Upper lobe of right lung (tissue), 1 donor: ENCODE results near the gene MLXIP. TPM values are rescaled to one million over a fixed set of nuclear protein-coding genes. Genes with fewer than 3 reads are reported as not detected.

ENCODE experiments used
- ATAC-seq: fragments of 200-7000 bp; cut with Tn5 transposase; one replicate; pipeline ENCODE4 v1.9.1; 2020; ENCODE audit warnings: mild to moderate bottlenecking, moderate library complexity
- DNase-seq: peaks from one replicate; pipeline ENCODE4 v3.0.0-alpha.2; 2020
- H3K27ac ChIP-seq: fragments of 200-600 bp; one replicate; pipeline ENCODE4 v1.8.0; 2022
- H3K27me3 ChIP-seq: fragments of 200-600 bp; one replicate; pipeline ENCODE4 v1.8.0; 2022; ENCODE audit warnings: mild to moderate bottlenecking
- H3K36me3 ChIP-seq: fragments of 200-600 bp; one replicate; pipeline ENCODE4 v1.8.0; 2022
- H3K4me1 ChIP-seq: fragments of 200-600 bp; one replicate; pipeline ENCODE4 v1.8.0; 2022
- H3K4me3 ChIP-seq: fragments of 200-600 bp; one replicate; pipeline ENCODE4 v1.8.0; 2022; ENCODE audit warnings: mild to moderate bottlenecking
- H3K9me3 ChIP-seq: fragments of 200-600 bp; one replicate; pipeline ENCODE4 v1.8.0; 2022
- CTCF ChIP-seq: fragments of 200-600 bp; IDR thresholded peaks from one replicate; pipeline ENCODE4 v1.8.0; 2022; ENCODE audit warnings: antibody characterized with exemption
- intact Hi-C: fragments of 100-400 bp; cut with DNase I; formaldehyde crosslinking; loops from one replicate; pipeline ENCODE4 v1.11.0; 2022
- total RNA-seq: library from RNA; stranded (reverse); fragmentation: NEBNext Ultra II Directional; extraction: Animal tissue kit (Norgen Biotek cat#: 25700); gene quantifications from one replicate; pipeline ENCODE4 v1.2.1, GENCODE V29; 2021
- donor health status: DM: no; HTN: yes; CAD: no; lungs with severe emphysema.

The MLXIP gene
- total RNA-seq, 1 donor from 2014 or later = 57.4 TPM

DNA sequence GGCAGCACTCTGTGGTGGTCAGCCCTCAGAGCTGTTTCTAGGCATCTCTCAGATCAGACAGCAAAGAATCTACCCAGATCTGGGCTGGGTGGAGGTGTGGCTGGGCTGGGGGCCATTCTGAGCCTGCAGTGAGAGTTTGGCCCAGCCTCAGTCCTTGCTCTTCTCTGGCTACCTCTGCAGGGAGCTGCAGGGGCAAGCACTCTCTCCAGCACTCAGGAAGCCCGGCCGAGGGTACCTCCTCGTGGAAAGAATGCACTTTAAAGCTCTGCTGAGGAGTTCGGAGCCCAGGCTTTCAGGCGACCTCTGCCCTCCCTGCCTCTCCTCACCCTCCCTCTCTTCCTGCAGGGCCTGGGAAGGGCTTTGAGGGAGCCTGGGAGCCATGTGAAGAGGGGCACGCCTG lies 64.3 kb downstream of the MLXIP start:
- no peaks in the 10 kb centered on the region for H3K4me1 ChIP-seq
- no peak overlapping the region for H3K27ac ChIP-seq
- H3K36me3 ChIP-seq = peaks cover 64% of the 10 kb centered on the region
- intact Hi-C loops = no loop called here
- no peak for TF ChIP-seq CTCF
- no peak for DNase-seq
- H3K27me3 ChIP-seq = no peaks in the 10 kb centered on the region
- ATAC-seq = no peak
- no peaks in the 10 kb centered on the region for H3K9me3 ChIP-seq
- H3K4me3 ChIP-seq = no peak overlapping the region

DNA sequence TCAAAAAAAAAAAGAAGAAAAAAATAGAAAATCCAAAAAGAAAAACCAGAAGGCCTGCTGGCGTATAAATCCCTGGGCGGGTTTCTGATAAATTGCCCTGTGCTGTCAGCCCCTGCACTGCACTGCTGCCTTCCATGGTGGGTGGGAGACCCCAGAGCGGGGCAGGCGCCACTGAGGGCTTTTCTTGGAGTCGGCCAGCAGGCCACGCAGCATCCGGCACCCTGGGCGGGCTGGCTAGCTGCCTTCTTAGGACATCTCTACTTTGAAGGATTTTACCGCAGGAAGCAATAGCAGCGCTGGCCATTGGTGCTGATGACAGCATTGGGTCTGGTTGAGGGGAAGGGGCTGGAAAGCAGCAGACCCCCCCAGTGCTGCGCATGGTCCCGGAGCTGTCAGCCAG lies 66.3 kb downstream of the MLXIP start:
- no peaks in the 10 kb centered on the region for H3K4me1 ChIP-seq
- no peaks in the 10 kb centered on the region for H3K27me3 ChIP-seq
- ATAC-seq = no peak
- no peak for DNase-seq
- intact Hi-C loops = no loop called here
- TF ChIP-seq CTCF = no peak
- no peaks in the 10 kb centered on the region for H3K9me3 ChIP-seq
- H3K27ac ChIP-seq = no peak overlapping the region
- H3K36me3 ChIP-seq = peaks cover 46% of the 10 kb centered on the region
- H3K4me3 ChIP-seq = no peak overlapping the region

- Histone ChIP-seq H3K36me3 (peaks cover 38% of the 10 kb centered on the region), H3K4me3 (no peak overlapping the region), H3K4me1 (no peaks in the 10 kb centered on the region), H3K9me3 (no peaks in the 10 kb centered on the region), H3K27ac (no peak overlapping the region), H3K27me3 (no peaks in the 10 kb centered on the region)
- no peak for TF ChIP-seq CTCF
- no peak for DNase-seq
- intact Hi-C loops = no loop called here
- ATAC-seq = no peak
These were observed 67.2 kb downstream of the MLXIP start for GRCh38 chr12:122145505-122146330.

DNA sequence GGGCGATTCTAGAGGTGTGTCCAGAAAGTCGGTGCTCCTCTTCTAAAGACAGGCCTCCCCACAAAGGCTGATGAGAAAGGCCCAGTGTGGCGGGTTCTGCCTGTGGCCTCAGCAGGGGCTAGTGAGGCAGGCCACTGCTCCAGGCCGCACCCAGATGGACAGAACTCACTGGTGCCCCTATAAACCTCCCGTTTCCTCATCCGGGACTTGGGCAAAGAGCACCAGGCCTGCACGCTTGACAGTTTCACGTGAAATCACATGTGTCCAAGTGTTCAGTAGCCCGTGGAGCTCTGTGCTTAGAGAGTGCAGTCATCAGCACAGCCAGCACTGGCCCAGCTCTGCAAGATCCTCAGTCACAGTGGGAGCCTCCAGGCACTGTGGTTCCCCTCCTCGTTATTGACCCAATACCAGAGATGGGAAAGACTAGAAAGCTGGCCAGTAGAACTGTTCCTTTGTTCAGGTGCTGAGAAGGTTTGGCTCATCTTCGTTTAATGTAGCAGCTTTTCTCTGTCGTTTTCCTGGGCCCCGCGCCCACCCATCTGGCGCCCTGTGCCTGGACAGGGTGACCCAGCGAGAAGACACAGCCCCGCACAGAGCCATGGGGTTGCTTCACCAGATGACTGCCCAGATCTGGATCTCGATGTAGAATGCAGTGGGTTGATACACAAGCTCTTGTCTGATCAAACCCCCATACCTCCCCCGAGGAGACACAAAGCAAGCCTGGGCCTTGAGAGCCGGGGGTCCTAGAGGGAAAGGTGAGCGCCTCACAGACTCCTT lies 69.1 kb downstream of the MLXIP start:
- intact Hi-C loops = no loop called here
- H3K9me3 ChIP-seq = no peaks in the 10 kb centered on the region
- peaks cover 18% of the 10 kb centered on the region for H3K36me3 ChIP-seq
- no peaks in the 10 kb centered on the region for H3K4me1 ChIP-seq
- DNase-seq (no peak), ATAC-seq (no peak)
- H3K4me3 ChIP-seq = no peak overlapping the region
- H3K27ac ChIP-seq = no peak overlapping the region
- no peak for TF ChIP-seq CTCF
- H3K27me3 ChIP-seq = no peaks in the 10 kb centered on the region

- Histone ChIP-seq H3K27ac (no peak overlapping the region), H3K27me3 (no peaks in the 10 kb centered on the region), H3K4me1 (no peaks in the 10 kb centered on the region), H3K4me3 (no peak overlapping the region), H3K9me3 (no peaks in the 10 kb centered on the region), H3K36me3 (peaks cover 9% of the 10 kb centered on the region)
- intact Hi-C loops = no loop called here
- DNase-seq (no peak), ATAC-seq (no peak)
- TF ChIP-seq CTCF = no peak
These were observed 70.1 kb downstream of the MLXIP start for GRCh38 chr12:122148657-122149056.
